Neutrophil (primary cell): ENCODE data around the gene SYPL2.

Experiments
- H3K27ac ChIP-seq: fragments of 200-600 bp; sonication (generic); 2 replicates; pipeline ENCODE4 v1.5.1; 2016; ENCODE audit warnings: mild to moderate bottlenecking, moderate library complexity
- H3K27me3 ChIP-seq: fragments of 200-600 bp; sonication (generic); 2 replicates; pipeline ENCODE4 v1.6.0; 2016; ENCODE audit warnings: mild to moderate bottlenecking
- H3K36me3 ChIP-seq: fragments of 200-600 bp; sonication (generic); 2 replicates; pipeline ENCODE4 v1.5.1; 2017
- H3K4me1 ChIP-seq, 2 experiments: fragments of 200-600 bp in 1 of 2; sonication (generic) in 1 of 2; 1 replicate in 1 of 2; 2 replicates in 1 of 2; pipeline versions ENCODE4 v1.5.1 to v1.6.1; 2013 to 2016; ENCODE audit warnings: low read depth in 1 of 2, low read length in 1 of 2, mild to moderate bottlenecking in 1 of 2, moderate library complexity in 1 of 2; ENCODE audit not compliant: control insufficient read depth in 1 of 2, insufficient read depth in 1 of 2
- H3K4me3 ChIP-seq, 2 experiments: fragments of 200-600 bp in 1 of 2; sonication (generic) in 1 of 2; 1 replicate in 1 of 2; 2 replicates in 1 of 2; pipeline ENCODE4 v1.5.1; 2013 to 2016; ENCODE audit warnings: low read depth in 1 of 2, low read length in 1 of 2, mild to moderate bottlenecking in 1 of 2, moderate library complexity in 1 of 2
- H3K9me3 ChIP-seq: fragments of 200-600 bp; sonication (generic); 2 replicates; pipeline ENCODE4 v1.5.1; 2016
- TF ChIP-seq, protein P1 (sequence below): fragments of 200-600 bp; sonication (generic); IDR thresholded peaks from 2 replicates; pipeline ENCODE4 v1.5.1; 2016; ENCODE audit warnings: antibody characterized with exemption

Gene SYPL2

DNA sequence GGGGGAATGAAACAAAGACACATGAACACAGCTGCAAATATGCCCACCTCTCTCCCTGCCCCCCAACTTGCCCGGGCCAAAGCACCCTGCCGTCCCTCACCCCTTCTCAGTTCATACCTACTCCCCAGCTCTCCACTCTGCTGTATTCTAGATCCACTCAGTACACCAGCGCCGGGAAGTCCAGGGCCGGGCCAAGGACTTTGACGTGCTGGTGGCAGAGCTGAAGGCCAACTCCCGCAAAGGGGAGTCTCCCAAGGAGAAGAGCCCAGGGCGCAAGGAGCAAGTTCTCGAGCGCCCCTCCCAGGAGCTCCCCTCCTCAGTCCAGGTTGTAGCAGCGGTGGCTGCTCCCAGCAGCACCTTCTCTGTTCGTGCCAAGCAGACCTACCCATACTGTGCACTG lies 22.4 kb downstream of the SYPL2 start:
- Histone ChIP-seq H3K4me1 (peaks cover 10 to 13% of the 10 kb centered on the region in 2 experiments), H3K27ac (no peak overlapping the region), H3K27me3 (no peaks in the 10 kb centered on the region), H3K36me3 (no peaks in the 10 kb centered on the region), H3K9me3 (no peaks in the 10 kb centered on the region), H3K4me3 (no peak overlapping the region)
- TF ChIP-seq, protein P1, sequence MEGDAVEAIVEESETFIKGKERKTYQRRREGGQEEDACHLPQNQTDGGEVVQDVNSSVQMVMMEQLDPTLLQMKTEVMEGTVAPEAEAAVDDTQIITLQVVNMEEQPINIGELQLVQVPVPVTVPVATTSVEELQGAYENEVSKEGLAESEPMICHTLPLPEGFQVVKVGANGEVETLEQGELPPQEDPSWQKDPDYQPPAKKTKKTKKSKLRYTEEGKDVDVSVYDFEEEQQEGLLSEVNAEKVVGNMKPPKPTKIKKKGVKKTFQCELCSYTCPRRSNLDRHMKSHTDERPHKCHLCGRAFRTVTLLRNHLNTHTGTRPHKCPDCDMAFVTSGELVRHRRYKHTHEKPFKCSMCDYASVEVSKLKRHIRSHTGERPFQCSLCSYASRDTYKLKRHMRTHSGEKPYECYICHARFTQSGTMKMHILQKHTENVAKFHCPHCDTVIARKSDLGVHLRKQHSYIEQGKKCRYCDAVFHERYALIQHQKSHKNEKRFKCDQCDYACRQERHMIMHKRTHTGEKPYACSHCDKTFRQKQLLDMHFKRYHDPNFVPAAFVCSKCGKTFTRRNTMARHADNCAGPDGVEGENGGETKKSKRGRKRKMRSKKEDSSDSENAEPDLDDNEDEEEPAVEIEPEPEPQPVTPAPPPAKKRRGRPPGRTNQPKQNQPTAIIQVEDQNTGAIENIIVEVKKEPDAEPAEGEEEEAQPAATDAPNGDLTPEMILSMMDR = no peak

DNA sequence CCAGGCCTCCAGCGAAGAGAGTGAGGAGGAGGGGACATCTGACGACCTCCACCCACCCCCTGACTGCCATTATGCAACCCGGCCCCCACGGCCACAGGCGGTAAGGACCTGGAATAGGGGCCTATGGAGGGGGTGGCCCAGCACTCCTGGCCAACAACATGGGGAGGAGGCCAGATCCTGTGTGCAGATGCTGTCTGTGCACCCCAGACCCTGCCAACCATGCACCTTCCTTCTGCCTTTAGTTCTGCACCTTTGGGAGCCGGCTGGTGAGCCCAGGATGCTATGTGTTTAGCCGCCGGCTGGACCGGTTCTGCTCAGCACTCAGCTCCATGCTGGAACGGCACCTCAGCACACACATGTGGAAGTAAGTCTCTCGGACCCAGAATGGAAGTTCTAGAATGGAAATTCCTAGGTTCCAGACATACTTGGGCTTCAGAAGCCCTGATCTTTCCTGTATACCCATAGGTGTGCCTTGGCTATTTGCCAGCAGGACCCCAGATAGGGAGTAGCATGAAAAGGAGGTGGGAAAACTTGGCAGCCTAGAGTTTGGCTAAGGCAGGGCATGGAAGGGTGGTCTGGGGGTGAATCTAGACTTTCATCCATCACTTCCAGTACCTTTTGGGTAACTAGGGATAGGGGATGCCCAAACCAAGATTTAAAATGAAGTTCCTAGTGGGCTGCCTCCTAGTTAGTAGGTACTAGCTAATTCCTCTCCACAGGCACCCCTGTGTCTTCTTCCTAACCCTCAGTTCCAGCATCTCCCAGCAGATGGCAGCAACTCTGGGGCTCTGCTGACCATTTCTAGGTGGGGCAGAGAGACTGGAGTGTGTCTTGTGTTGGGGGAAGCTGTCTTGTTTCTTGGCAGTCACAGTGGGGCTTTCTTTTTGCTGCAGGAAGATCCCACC lies 23.9 kb downstream of the SYPL2 start:
- TF ChIP-seq, protein P1 = peak; percentile 79
- Histone ChIP-seq H3K4me1 (peaks cover 16% of the 10 kb centered on the region in 2 experiments), H3K4me3 (no peak overlapping the region), H3K36me3 (peaks cover 2% of the 10 kb centered on the region), H3K27ac (no peak overlapping the region), H3K27me3 (no peaks in the 10 kb centered on the region), H3K9me3 (no peaks in the 10 kb centered on the region)

DNA sequence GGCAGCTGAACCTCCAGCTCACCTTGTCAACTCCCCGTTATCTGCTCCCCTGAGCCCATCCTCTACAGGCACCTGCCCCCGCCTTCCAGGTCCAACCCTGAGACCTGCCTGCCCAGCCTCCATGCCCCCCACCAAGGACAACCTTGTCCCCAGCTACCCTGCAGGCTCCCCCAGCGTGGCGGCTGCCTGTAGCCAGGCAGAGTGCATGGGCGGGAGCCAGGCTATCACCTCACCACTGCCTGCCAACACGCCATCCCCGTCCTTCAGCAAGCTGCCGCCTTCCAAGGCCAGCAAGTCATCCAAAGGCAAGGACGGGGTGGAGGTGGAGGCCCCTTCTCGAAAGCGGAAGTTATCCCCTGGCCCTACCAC lies 24.6 kb downstream of the SYPL2 start:
- H3K27ac ChIP-seq = no peak overlapping the region
- TF ChIP-seq, protein P1 = no peak
- H3K4me1 ChIP-seq = peaks cover 20 to 21% of the 10 kb centered on the region in 2 experiments

DNA sequence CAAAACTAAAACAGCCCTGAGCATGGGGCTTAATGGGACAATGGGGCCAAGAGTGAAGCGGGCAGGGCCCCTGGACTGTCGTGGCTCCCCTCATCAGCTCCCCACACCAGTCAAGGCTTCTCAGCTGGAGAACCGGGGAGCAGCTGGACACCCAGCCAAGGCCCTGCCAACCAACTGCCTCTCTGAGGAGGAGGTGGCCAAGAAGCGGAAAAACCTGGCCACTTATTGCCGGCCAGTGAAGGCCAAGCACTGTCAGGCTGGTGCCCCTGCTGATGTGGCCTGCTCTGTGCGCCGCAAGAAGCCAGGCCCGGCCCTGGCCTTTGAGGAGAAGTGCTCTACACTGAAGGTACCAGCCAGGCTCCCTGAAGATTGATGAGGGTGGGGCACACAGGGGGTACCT lies 25.0 kb downstream of the SYPL2 start:
- H3K36me3 ChIP-seq = peaks cover 13% of the 10 kb centered on the region

More for the DNA sequence above, 24.6 kb downstream of the SYPL2 start:
- Histone ChIP-seq H3K36me3 (peaks cover 8% of the 10 kb centered on the region), H3K27me3 (no peaks in the 10 kb centered on the region), H3K4me3 (no peak overlapping the region), H3K9me3 (no peaks in the 10 kb centered on the region)

DNA sequence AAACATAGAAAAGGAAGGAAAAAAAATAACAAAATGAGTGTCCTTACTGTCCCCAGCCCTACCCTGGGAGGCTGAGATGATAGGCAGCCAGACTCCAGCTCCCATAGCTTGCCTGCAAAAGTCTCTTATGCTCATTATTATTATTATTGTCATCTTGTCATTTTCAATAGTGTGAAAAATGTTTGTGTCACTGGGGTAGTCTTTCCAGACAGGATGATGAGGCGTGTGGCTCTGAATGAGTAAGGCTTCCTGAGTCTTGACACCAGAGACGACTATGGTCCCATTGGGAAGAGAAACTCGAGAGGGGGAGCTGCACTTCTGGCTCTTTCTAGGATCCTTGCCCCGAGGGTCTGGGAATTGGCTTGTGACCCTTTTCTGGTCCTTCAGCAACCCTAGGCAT lies 26.4 kb downstream of the SYPL2 start:
- Histone ChIP-seq H3K4me1 (peaks cover 20 to 21% of the 10 kb centered on the region in 2 experiments), H3K27me3 (no peaks in the 10 kb centered on the region), H3K9me3 (no peaks in the 10 kb centered on the region), H3K27ac (no peak overlapping the region), H3K36me3 (peaks cover 27% of the 10 kb centered on the region), H3K4me3 (no peak overlapping the region)
- TF ChIP-seq, protein P1 = no peak

More for the DNA sequence above, 25.0 kb downstream of the SYPL2 start:
- H3K27ac ChIP-seq = no peak overlapping the region
- no peaks in the 10 kb centered on the region for H3K9me3 ChIP-seq
- H3K27me3 ChIP-seq = no peaks in the 10 kb centered on the region
- peaks cover 20 to 21% of the 10 kb centered on the region in 2 experiments for H3K4me1 ChIP-seq
- TF ChIP-seq, protein P1 = no peak
- H3K4me3 ChIP-seq = no peak overlapping the region
